Raji (cell line): ENCODE data around the gene RAI14.

Experiments
- POLR2A ChIP-seq: IDR thresholded peaks from 2 replicates; pipeline ENCODE4 v1.6.1; 2011; ENCODE audit warnings: low read depth, low read length, control low read depth; ENCODE audit not compliant: insufficient read depth

The RAI14 gene

DNA sequence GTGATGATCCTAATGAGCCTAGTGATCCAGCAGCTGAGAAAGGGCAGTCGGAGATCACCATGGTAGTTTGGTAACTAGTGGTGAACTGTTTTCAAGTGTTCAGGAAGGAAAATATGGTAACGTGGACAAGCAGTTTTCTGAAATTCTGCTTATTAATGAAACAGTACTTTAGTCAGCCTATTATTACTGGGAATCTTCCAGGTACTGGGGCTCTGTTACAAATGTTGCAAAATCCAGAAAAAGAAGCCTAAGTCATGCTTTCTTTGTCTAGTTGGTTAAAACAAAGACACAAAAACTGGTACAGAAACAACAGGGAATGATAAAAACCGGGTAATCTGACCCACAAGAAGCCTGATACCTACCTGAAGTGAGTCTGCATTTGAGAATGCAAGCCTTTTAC, 201.0 kb downstream of the RAI14 start:
- TF ChIP-seq POLR2A = no peak

DNA sequence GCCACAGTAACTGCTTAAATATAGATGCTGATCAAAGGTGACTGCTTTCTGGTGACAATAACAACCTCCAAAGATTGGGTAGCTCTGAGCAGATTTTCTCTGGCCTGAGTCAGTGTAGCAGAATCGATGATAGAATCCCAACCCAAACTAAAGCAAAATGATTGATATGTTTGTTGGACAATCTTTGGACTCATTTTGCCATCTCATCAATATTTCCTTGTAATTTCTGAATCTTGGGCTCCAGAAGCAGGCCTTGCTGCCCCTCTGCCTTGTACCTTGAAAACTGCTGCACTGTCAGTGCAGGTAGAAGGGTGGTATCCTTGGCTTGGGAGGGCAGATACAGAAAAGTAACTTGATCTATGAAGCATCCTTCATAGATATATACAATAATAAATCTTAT, 201.8 kb downstream of the RAI14 start:
- no peak for TF ChIP-seq POLR2A

- no peak for TF ChIP-seq POLR2A
These were observed 202.7 kb downstream of the RAI14 start for GRCh38 chr5:34858790-34859189.

DNA sequence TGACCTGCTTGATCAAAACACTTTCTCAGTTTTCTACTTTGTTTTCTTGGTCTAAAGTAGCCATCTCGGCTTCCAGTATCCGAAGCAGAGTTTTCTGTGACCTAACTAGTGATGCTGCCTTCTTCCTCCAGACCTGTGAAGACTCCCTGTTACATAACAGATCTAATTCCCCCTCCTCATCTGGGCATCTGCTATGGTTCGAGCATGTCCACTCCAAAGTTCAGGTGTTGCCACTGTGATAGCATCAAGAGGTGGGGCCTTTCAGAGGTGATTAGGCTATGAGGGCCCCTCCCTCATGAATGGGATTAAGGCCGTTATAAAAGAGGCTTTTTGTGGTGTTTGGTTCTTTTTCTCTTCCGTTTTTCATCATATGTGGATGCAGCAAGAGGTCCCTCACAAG, 203.1 kb downstream of the RAI14 start:
- TF ChIP-seq POLR2A = no peak

- no peak for TF ChIP-seq POLR2A
These were observed 207.8 kb downstream of the RAI14 start for GRCh38 chr5:34863946-34864345.

GRCh38 chr5:34865091-34865490, 209.0 kb downstream of the RAI14 start:
- TF ChIP-seq POLR2A = no peak

DNA sequence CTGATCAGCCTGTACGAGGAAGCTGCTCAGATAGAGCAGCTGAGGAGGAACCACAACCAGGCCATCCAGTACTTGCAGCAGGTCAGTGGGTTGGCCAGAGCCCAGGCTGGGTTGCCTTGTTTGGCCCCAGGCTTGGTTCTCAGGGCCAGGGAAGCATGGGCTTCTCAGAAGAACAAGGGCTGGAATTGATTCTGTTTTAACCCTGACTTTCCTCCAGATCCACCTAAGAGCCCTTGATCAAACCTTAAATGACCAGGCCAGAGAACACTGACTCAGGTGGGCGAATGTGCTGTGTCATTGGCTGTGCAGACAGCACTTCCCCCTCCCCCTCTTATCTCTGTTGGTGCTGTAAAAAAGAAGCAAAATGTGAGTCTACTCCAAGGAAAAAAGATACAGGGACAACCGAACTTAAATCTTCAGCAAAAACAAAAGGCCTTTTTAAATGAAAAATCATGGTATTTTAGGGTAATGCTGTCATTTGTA, 210.9 kb downstream of the RAI14 start:
- no peak for TF ChIP-seq POLR2A

DNA sequence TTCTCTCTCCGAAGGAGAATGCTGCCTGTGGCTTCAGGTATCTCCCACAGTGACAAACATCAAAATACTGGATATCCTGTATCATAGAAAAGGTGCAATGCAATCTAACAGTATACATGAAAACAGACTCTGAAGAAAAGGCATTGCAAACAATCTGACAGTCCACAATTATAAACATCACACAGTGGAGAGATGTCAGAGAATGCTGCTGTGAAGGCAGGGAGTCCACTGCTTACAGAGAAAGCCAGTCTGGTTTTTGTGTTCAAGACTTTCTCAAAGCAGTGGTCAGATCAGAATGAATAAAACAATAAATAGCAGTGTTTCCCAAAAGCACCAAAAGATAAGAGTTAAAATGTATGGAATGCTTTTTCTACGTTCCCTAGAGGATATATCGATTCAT, 211.5 kb downstream of the RAI14 start:
- no peak for TF ChIP-seq POLR2A

DNA sequence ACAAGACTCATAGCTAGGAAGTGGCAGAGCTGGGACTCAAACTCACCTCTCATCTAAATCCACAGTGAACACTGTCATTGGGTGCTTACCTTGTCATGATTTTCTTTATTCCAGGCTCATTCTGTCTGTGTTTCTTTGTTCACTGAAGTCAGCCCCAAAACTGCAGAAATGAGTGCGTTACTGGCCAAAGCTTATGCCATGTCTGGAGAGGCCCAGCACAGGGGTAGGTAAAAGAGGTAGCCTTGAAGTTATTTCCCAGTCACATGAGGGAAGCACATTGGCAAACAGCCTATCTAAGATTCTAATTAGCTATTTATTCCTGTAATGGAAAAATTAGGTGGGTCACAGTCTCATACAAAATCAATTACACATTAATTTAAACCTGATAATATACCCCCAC, 212.7 kb downstream of the RAI14 start:
- no peak for TF ChIP-seq POLR2A

- TF ChIP-seq POLR2A = no peak
These were observed 213.1 kb downstream of the RAI14 start for GRCh38 chr5:34869256-34869655.

- TF ChIP-seq POLR2A = no peak
These were observed 214.3 kb downstream of the RAI14 start for GRCh38 chr5:34870382-34870781.

DNA sequence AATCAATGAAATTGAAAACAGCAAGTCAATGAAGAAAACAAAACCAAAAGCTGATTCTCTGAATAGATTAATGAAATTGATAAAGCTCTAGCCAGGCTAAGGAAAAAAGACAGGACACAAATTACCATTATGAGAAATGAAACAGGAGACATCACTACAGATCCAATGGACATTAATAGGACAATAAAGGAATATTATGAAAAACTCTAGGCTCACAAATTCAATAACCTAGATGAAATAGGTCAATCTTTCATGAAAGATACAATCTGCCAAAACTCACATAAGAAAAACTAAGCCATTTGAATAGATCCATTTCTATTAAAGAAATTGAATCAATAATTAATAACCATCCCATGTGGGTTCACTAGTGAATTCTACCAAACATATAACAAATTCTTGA, 220.1 kb downstream of the RAI14 start:
- no peak for TF ChIP-seq POLR2A

DNA sequence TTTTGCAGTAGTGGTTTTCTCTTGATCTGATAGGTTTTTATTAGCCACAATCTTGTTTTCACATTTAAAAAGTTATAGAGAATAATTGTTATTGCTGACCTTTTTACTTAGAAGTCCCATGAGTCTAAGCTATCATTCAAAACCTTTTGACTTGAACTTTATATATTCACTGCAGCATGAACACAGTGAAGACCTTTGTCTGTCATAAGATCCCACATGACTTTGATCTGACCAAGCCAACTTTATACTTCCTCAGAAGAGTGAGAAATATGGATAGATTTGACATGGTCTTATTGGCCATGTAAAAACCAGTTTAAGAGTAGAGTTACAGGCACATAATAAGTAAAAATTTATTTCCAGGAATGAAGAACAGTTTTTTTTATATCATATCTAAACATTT, 225.1 kb downstream of the RAI14 start:
- no peak for TF ChIP-seq POLR2A
